Lower lobe of right lung (tissue), 2 donors: Measurements from ENCODE around the gene CADM3. TPM values are rescaled to one million over a fixed set of nuclear protein-coding genes. Genes with fewer than 3 reads are reported as not detected.

Experiments
- ATAC-seq, 2 donors: fragments of 200-7000 bp; cut with Tn5 transposase; one replicate each; pipeline ENCODE4 v1.9.1; 2020 to 2022; ENCODE audit warnings: mild to moderate bottlenecking in 2 of 2, moderate library complexity in 2 of 2
- DNase-seq: peaks from one replicate; pipeline ENCODE4 v3.0.0-alpha.2; 2020
- H3K27ac ChIP-seq: fragments of 200-600 bp; one replicate; pipeline ENCODE4 v1.8.0; 2022
- H3K27me3 ChIP-seq: fragments of 200-600 bp; one replicate; pipeline ENCODE4 v1.8.0; 2022; ENCODE audit warnings: low read depth
- H3K36me3 ChIP-seq: fragments of 200-600 bp; one replicate; pipeline ENCODE4 v1.8.0; 2022; ENCODE audit warnings: mild to moderate bottlenecking
- H3K4me1 ChIP-seq: fragments of 200-600 bp; one replicate; pipeline ENCODE4 v1.8.0; 2022
- H3K4me3 ChIP-seq: fragments of 200-600 bp; one replicate; pipeline ENCODE4 v1.8.0; 2022; ENCODE audit warnings: mild to moderate bottlenecking
- H3K9me3 ChIP-seq: fragments of 200-600 bp; one replicate; pipeline ENCODE4 v1.8.0; 2022
- CTCF ChIP-seq: fragments of 200-600 bp; IDR thresholded peaks from one replicate; pipeline ENCODE4 v1.8.0; 2022; ENCODE audit warnings: antibody characterized with exemption, mild to moderate bottlenecking
- intact Hi-C: fragments of 100-400 bp; cut with DNase I; formaldehyde crosslinking; loops from one replicate; pipeline ENCODE4 v1.11.0; 2022
- total RNA-seq: library from RNA; stranded (reverse); fragmentation: NEBNext Ultra II Directional; extraction: Animal tissue kit (Norgen Biotek cat#: 25700); gene quantifications from one replicate; pipeline ENCODE4 v1.2.1, GENCODE V29; 2021
- donor health status: DM: no; HTN: yes; CAD: no; lungs with severe emphysema.

The CADM3 gene
- total RNA-seq, 1 donor from 2014 or later: 8.8 TPM

DNA sequence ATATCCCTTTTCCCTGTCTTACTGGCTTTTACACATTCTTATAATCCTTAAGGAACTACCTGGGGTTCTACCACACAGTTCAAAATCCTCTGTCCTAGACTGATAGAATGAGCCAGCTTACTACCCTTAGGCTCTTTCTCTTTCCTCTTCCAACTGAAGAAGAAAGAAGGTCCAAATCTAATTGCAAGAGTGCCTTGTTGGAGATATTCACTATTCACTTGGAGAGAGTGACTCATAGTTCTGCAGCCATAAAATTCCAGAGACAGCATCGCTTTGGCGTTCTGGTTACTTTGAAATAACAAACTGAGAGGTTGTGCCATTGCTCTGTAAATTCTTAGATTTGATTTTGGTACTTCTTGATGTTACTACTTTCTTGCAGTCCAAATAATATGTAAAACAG lies 4.2 kb downstream of the CADM3 start:
- H3K9me3 ChIP-seq: no peaks in the 10 kb centered on the region
- TF ChIP-seq CTCF: no peak
- H3K27ac ChIP-seq: no peak overlapping the region
- no peak for DNase-seq
- H3K4me3 ChIP-seq: no peak overlapping the region
- peaks cover 42% of the 10 kb centered on the region for H3K27me3 ChIP-seq
- H3K4me1 ChIP-seq: peaks cover 7% of the 10 kb centered on the region
- no peak for ATAC-seq
- intact Hi-C loops: no loop called here
- no peaks in the 10 kb centered on the region for H3K36me3 ChIP-seq

- no peaks in the 10 kb centered on the region for H3K4me1 ChIP-seq
- H3K27me3 ChIP-seq: peaks cover 24% of the 10 kb centered on the region
- DNase-seq: no peak
- H3K27ac ChIP-seq: no peak overlapping the region
- ATAC-seq: peak; percentile 77 to 83
- TF ChIP-seq CTCF: no peak
- no peaks in the 10 kb centered on the region for H3K9me3 ChIP-seq
- H3K36me3 ChIP-seq: no peaks in the 10 kb centered on the region
- H3K4me3 ChIP-seq: no peak overlapping the region
- intact Hi-C loops: no loop called here
These were observed 6.0 kb downstream of the CADM3 start for GRCh38 chr1:159177272-159177907.

- intact Hi-C loops: no loop called here
- H3K36me3 ChIP-seq: no peaks in the 10 kb centered on the region
- ATAC-seq: no peak
- no peak overlapping the region for H3K27ac ChIP-seq
- peaks cover 5% of the 10 kb centered on the region for H3K27me3 ChIP-seq
- no peak for DNase-seq
- no peaks in the 10 kb centered on the region for H3K9me3 ChIP-seq
- no peaks in the 10 kb centered on the region for H3K4me1 ChIP-seq
- TF ChIP-seq CTCF: no peak
- H3K4me3 ChIP-seq: no peak overlapping the region
These were observed 8.5 kb downstream of the CADM3 start for GRCh38 chr1:159179906-159180305.

DNA sequence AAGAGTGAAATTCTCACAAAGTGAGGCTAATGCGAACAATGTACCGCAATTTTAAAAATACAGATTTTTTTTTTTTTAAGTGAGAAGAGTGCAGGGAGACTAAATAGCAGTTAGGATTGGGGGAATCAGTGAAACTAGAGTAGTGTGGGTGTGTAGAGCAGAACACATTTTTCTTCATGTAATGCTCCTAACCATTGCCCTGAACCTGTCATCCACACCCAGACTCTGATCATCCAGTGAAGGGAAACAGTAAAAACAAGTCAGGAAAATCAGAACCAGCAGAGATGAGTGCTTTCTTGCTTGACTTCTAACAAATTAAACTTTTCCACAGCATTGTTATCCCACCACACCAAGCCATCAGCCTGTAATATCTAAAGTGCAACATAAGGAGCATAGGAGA lies 9.1 kb downstream of the CADM3 start:
- H3K4me1 ChIP-seq: no peaks in the 10 kb centered on the region
- no peak overlapping the region for H3K27ac ChIP-seq
- ATAC-seq (no peak), DNase-seq (no peak)
- H3K27me3 ChIP-seq: peaks cover 3% of the 10 kb centered on the region
- TF ChIP-seq CTCF: no peak
- H3K4me3 ChIP-seq: no peak overlapping the region
- H3K9me3 ChIP-seq: no peaks in the 10 kb centered on the region
- no peaks in the 10 kb centered on the region for H3K36me3 ChIP-seq
- intact Hi-C loops: no loop called here

GRCh38 chr1:159181328-159182024 lies 10.1 kb downstream of the CADM3 start:
- no peak for DNase-seq
- ATAC-seq: no peak

More at GRCh38 chr1:159181328-159182024, 10.1 kb downstream of the CADM3 start:
- Histone ChIP-seq H3K4me3 (no peak overlapping the region), H3K27me3 (peaks cover 6% of the 10 kb centered on the region), H3K4me1 (no peaks in the 10 kb centered on the region), H3K9me3 (no peaks in the 10 kb centered on the region), H3K27ac (no peak overlapping the region), H3K36me3 (no peaks in the 10 kb centered on the region)
- no peak for TF ChIP-seq CTCF
- intact Hi-C loops: no loop called here
